PC-3 (cell line): ENCODE data around the gene PSME1. TPM values are rescaled to one million over a fixed set of nuclear protein-coding genes. Genes with fewer than 3 reads are reported as not detected.

Source experiments
- ATAC-seq: fragments of 200-7000 bp; cut with Tn5 transposase; 2 replicates; pipeline ENCODE4 v1.9.1; 2020; ENCODE audit warnings: mild to moderate bottlenecking, moderate library complexity
- BruUV-seq: library from RNA; stranded (reverse); fragments of 400-500 nt; replicated peaks from 2 replicates; lab custom pipeline; 2021; lab: Mats Ljungman, UMichigan
- CTCF ChIA-PET: fragments of 300-600 bp; sonication (Branson Sonifier 250); formaldehyde crosslinking; loops from one replicate; lab custom pipeline; 2022; ENCODE audit warnings: antibody characterized with exemption; lab: Charles Lee
- POLR2A ChIA-PET: fragments of 300-600 bp; sonication (Branson Sonifier 250); formaldehyde crosslinking; loops from one replicate; lab custom pipeline; 2022; ENCODE audit warnings: antibody characterized with exemption; ENCODE audit not compliant: unreplicated experiment; lab: Charles Lee
- DNase-seq: peaks from one replicate; pipeline ENCODE4 v3.0.0-alpha.2; 2015
- H2AFZ ChIP-seq: fragments of 300-600 bp; sonication (generic); 2 replicates; pipeline ENCODE4 v1.6.0; 2016; ENCODE audit warnings: antibody characterized with exemption, low read length
- H3F3A ChIP-seq: fragments of 300-600 bp; sonication (generic); one replicate; pipeline ENCODE4 v1.6.0; 2017; ENCODE audit warnings: antibody characterized with exemption, low read length, control low read depth, mild to moderate bottlenecking; ENCODE audit not compliant: unreplicated experiment
- H3K27ac ChIP-seq: fragments of 300-600 bp; sonication (generic); 2 replicates; pipeline ENCODE4 v1.5.1; 2016; ENCODE audit warnings: mild to moderate bottlenecking, low read length
- H3K27me3 ChIP-seq: fragments of 300-600 bp; sonication (generic); 2 replicates; pipeline ENCODE4 v1.6.1; 2016; ENCODE audit warnings: low read length, mixed read lengths
- H3K36me3 ChIP-seq: fragments of 300-600 bp; sonication (generic); 2 replicates; pipeline ENCODE4 v1.6.1; 2016; ENCODE audit warnings: low read depth, mixed run types, low read length, mixed read lengths
- H3K4me1 ChIP-seq: fragments of 300-600 bp; sonication (generic); 2 replicates; pipeline ENCODE4 v1.5.1; 2016; ENCODE audit warnings: low read length; ENCODE audit not compliant: insufficient read depth
- H3K4me2 ChIP-seq: fragments of 300-600 bp; sonication (generic); 2 replicates; pipeline ENCODE4 v1.6.0; 2016; ENCODE audit warnings: low read length
- H3K4me3 ChIP-seq: fragments of 300-600 bp; sonication (generic); 2 replicates; pipeline ENCODE4 v1.5.1; 2016; ENCODE audit warnings: mild to moderate bottlenecking, low read length, mixed read lengths
- H3K79me2 ChIP-seq: fragments of 300-600 bp; sonication (generic); 2 replicates; pipeline ENCODE4 v1.6.1; 2017; ENCODE audit warnings: low read length, mixed read lengths
- H3K9ac ChIP-seq: fragments of 300-600 bp; sonication (generic); 2 replicates; pipeline ENCODE4 v1.6.0; 2016; ENCODE audit warnings: mild to moderate bottlenecking, low read length
- H3K9me2 ChIP-seq: fragments of 300-600 bp; sonication (generic); replicated peaks from 2 replicates; pipeline ENCODE4 v1.6.1; 2016; ENCODE audit warnings: mixed run types, low read length, mixed read lengths
- H3K9me3 ChIP-seq: fragments of 300-600 bp; sonication (generic); 2 replicates; pipeline ENCODE4 v1.6.1; 2016; ENCODE audit warnings: low read length, mixed read lengths
- H4K20me1 ChIP-seq: fragments of 300-600 bp; sonication (generic); 2 replicates; pipeline ENCODE4 v1.6.1; 2016; ENCODE audit warnings: low read length, mixed read lengths
- EZH2 ChIP-seq: fragments of 300-600 bp; sonication (generic); IDR thresholded peaks from one replicate; pipeline ENCODE4 v1.6.1; 2017; ENCODE audit warnings: antibody characterized with exemption, mild to moderate bottlenecking, low read length; ENCODE audit not compliant: unreplicated experiment
- EZH2phosphoT487 ChIP-seq: fragments of 300-600 bp; sonication (generic); IDR thresholded peaks from 2 replicates; pipeline ENCODE4 v1.6.1; 2018; ENCODE audit warnings: mild to moderate bottlenecking, antibody characterized with exemption, low read length, borderline replicate concordance
- intact Hi-C: fragments of 100-400 bp; cut with micrococcal nuclease; formaldehyde crosslinking; loops from 2 replicates; pipeline ENCODE4 v1.9.0; 2023
- total RNA-seq: library from RNA; depleted of rRNA; stranded (reverse); fragments of >200 nt; gene quantifications from 2 replicates; pipeline ENCODE4 v1.2.3, GENCODE V29; 2014
- TF ChIP-seq, protein P1 (sequence below): fragments of 300-600 bp; sonication (generic); conservative IDR thresholded peaks from 2 replicates; pipeline ENCODE4 v1.5.1; 2017; ENCODE audit warnings: antibody characterized with exemption, low read depth, mild to moderate bottlenecking, low read length

The PSME1 gene
- total RNA-seq, 1 experiment from 2014 or later = 163 TPM

DNA sequence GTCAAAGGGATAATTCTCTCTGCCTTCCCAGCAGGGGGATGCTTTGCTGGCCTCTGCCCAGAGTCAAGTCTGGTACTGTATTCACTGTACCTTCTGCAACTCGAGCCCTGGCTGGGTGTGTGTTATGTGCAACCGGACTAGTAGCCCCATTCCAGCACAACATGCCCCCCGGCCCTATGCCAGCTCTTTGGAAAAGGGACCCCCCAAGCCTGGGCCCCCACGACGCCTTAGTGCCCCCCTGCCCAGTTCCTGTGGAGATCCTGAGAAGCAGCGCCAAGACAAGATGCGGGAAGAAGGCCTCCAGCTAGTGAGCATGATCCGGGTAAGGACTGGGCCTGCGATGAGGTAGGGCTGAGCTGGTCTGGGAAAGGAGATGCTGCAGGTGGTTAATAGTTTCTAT lies 14.6 kb downstream of the PSME1 start:
- Histone ChIP-seq H3K9me2 (no peaks in the 10 kb centered on the region), H3K27ac (no peak overlapping the region), H3F3A (peaks cover 3% of the 10 kb centered on the region), H3K9ac (no peak overlapping the region), H3K27me3 (no peaks in the 10 kb centered on the region), H3K9me3 (no peaks in the 10 kb centered on the region), H3K36me3 (peaks cover 34% of the 10 kb centered on the region; the same call in 1 of the 2 replicates), H3K4me2 (no peak overlapping the region), H2AFZ (no peak overlapping the region), H4K20me1 (no peaks in the 10 kb centered on the region), H3K4me3 (no peak overlapping the region), H3K79me2 (peaks cover 34% of the 10 kb centered on the region), H3K4me1 (peaks cover 12% of the 10 kb centered on the region)
- BruUV-seq = no TSS peak
- ATAC-seq = no peak
- CTCF ChIA-PET = no interaction called here
- POLR2A ChIA-PET = no interaction called here
- no peak for TF ChIP-seq EZH2phosphoT487
- TF ChIP-seq, protein P1, sequence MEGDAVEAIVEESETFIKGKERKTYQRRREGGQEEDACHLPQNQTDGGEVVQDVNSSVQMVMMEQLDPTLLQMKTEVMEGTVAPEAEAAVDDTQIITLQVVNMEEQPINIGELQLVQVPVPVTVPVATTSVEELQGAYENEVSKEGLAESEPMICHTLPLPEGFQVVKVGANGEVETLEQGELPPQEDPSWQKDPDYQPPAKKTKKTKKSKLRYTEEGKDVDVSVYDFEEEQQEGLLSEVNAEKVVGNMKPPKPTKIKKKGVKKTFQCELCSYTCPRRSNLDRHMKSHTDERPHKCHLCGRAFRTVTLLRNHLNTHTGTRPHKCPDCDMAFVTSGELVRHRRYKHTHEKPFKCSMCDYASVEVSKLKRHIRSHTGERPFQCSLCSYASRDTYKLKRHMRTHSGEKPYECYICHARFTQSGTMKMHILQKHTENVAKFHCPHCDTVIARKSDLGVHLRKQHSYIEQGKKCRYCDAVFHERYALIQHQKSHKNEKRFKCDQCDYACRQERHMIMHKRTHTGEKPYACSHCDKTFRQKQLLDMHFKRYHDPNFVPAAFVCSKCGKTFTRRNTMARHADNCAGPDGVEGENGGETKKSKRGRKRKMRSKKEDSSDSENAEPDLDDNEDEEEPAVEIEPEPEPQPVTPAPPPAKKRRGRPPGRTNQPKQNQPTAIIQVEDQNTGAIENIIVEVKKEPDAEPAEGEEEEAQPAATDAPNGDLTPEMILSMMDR = no peak
- no peak for DNase-seq
- intact Hi-C loops = no loop called here

DNA sequence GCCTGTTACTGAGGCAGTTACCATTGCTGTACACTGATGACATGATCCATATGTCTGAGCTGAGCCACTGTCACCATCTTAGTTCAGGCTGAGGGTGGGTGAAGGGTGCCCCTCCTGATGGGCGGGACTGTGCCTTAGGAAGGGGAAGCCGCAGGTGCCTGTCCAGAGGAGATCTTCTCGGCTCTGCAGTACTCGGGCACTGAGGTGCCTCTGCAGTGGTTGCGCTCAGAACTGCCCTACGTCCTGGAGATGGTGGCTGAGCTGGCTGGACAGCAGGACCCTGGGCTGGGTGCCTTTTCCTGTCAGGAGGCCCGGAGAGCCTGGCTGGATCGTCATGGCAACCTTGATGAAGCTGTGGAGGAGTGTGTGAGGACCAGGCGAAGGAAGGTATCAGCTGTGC lies 15.0 kb downstream of the PSME1 start:
- Histone ChIP-seq H2AFZ (no peak overlapping the region), H3K4me3 (no peak overlapping the region), H3K4me2 (no peak overlapping the region), H3K27ac (no peak overlapping the region), H3F3A (peaks cover 4% of the 10 kb centered on the region), H3K27me3 (no peaks in the 10 kb centered on the region), H4K20me1 (no peaks in the 10 kb centered on the region), H3K36me3 (peaks cover 38% of the 10 kb centered on the region; the same call in 1 of the 2 replicates), H3K9ac (no peak overlapping the region), H3K9me3 (no peaks in the 10 kb centered on the region), H3K79me2 (peaks cover 30% of the 10 kb centered on the region), H3K4me1 (peaks cover 8% of the 10 kb centered on the region), H3K9me2 (no peaks in the 10 kb centered on the region)
- DNase-seq (no peak), ATAC-seq (no peak)
- TF ChIP-seq EZH2phosphoT487 (no peak), EZH2 (no peak)
- CTCF ChIA-PET = no interaction called here
- intact Hi-C loops = no loop called here
- no TSS peak for BruUV-seq
- POLR2A ChIA-PET = no interaction called here

DNA sequence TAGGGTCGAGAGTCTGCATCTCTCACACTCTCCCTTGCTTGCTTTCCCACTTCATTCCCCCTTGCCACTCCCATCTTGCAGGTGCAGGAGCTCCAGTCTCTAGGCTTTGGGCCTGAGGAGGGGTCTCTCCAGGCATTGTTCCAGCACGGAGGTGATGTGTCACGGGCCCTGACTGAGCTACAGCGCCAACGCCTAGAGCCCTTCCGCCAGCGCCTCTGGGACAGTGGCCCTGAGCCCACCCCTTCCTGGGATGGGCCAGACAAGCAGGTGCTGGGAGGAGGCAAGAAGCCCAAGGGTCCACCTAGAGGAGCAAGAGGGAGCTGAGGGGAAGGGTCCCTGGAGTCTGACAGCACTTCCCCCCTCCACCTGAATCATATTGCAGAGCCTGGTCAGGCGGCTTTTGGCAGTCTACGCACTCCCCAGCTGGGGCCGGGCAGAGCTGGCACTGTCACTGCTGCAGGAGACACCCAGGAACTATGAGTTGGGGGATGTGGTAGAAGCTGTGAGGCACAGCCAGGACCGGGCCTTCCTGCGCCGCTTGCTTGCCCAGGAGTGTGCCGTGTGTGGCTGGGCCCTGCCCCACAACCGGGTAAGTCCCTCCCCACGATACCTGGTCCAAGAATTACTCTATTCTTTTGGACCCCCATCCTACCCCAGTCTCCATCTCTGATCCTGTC lies 15.5 kb downstream of the PSME1 start:
- peaks cover 39% of the 10 kb centered on the region; the same call in 1 of the 2 replicates for H3K36me3 ChIP-seq

More for the DNA sequence above, 15.5 kb downstream of the PSME1 start:
- H3F3A ChIP-seq = peaks cover 4% of the 10 kb centered on the region
- H3K4me3 ChIP-seq = no peak overlapping the region
- no peak overlapping the region for H2AFZ ChIP-seq
- ChIA-PET POLR2A (no interaction called here), CTCF (no interaction called here)
- TF ChIP-seq, protein P1 = no peak
- TF ChIP-seq EZH2 (no peak), EZH2phosphoT487 (no peak)
- no peaks in the 10 kb centered on the region for H4K20me1 ChIP-seq
- no peaks in the 10 kb centered on the region for H3K9me3 ChIP-seq
- no TSS peak for BruUV-seq
- ATAC-seq (no peak), DNase-seq (no peak)
- H3K79me2 ChIP-seq = peaks cover 27% of the 10 kb centered on the region
- H3K9ac ChIP-seq = no peak overlapping the region
- no peak overlapping the region for H3K27ac ChIP-seq
- no peak overlapping the region for H3K4me2 ChIP-seq
- no peaks in the 10 kb centered on the region for H3K9me2 ChIP-seq
- intact Hi-C loops = no loop called here
- no peaks in the 10 kb centered on the region for H3K27me3 ChIP-seq
- H3K4me1 ChIP-seq = peaks cover 8% of the 10 kb centered on the region; the same call in 1 of the 2 replicates
